ENCODE measurements around the gene HELZ.

DNA sequence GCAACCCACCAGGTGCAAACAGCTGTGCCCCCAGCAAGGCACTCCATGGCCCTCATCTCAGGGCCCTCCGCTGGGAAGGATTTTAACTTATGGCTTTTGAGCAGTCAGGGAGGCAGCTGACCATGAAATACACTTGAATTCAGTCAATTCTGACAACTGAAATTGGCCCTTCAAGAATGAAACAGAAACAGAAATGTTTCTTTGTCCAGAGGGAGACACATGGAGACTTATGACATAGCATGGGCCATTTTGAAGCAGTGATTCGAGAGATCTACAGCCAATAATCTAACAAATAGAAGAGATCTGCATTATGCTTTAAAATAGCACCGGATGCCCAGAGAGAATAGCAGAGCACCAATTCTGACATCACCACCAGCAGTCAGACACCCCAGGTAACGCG, 193.2 kb downstream of the HELZ start:
- TF ChIP-seq, protein P1, sequence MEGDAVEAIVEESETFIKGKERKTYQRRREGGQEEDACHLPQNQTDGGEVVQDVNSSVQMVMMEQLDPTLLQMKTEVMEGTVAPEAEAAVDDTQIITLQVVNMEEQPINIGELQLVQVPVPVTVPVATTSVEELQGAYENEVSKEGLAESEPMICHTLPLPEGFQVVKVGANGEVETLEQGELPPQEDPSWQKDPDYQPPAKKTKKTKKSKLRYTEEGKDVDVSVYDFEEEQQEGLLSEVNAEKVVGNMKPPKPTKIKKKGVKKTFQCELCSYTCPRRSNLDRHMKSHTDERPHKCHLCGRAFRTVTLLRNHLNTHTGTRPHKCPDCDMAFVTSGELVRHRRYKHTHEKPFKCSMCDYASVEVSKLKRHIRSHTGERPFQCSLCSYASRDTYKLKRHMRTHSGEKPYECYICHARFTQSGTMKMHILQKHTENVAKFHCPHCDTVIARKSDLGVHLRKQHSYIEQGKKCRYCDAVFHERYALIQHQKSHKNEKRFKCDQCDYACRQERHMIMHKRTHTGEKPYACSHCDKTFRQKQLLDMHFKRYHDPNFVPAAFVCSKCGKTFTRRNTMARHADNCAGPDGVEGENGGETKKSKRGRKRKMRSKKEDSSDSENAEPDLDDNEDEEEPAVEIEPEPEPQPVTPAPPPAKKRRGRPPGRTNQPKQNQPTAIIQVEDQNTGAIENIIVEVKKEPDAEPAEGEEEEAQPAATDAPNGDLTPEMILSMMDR (IDR thresholded peaks at IDR 0.05 in 2 of 3, conservative IDR thresholded peaks at IDR 0.05 in 1 of 3; ENCODE audit: borderline replicate concordance in 1 of 3, insufficient read depth in 1 of 3, low read depth in 2 of 3, low read length in 2 of 3) = no peak
- TF ChIP-seq, protein P2, sequence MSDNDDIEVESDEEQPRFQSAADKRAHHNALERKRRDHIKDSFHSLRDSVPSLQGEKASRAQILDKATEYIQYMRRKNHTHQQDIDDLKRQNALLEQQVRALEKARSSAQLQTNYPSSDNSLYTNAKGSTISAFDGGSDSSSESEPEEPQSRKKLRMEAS (IDR thresholded peaks at IDR 0.05) = no peak
- no peak for TF ChIP-seq EZH2 (IDR thresholded peaks at IDR 0.05)
- no peak for TF ChIP-seq REST (IDR thresholded peaks at IDR 0.05; ENCODE audit: low read depth)
- TF ChIP-seq POLR2A (IDR thresholded peaks at IDR 0.05; ENCODE audit: borderline replicate concordance, extremely low read depth, insufficient read depth, insufficient read length) = no peak
- no peak for TF ChIP-seq JUND (IDR thresholded peaks at IDR 0.05)
- no peak for TF ChIP-seq POLR2AphosphoS5 (IDR thresholded peaks at IDR 0.05; ENCODE audit: low read depth, low read length)
- TF ChIP-seq EZH2phosphoT487 (IDR thresholded peaks at IDR 0.05; ENCODE audit: borderline replicate concordance) = no peak
- TF ChIP-seq YY1 (IDR thresholded peaks at IDR 0.05; ENCODE audit: extremely low read depth, insufficient replicate concordance, low read depth, low read length) = no peak
- TF ChIP-seq EGR1 (IDR thresholded peaks at IDR 0.05; ENCODE audit: low read depth) = no peak
- TF ChIP-seq, protein P3, sequence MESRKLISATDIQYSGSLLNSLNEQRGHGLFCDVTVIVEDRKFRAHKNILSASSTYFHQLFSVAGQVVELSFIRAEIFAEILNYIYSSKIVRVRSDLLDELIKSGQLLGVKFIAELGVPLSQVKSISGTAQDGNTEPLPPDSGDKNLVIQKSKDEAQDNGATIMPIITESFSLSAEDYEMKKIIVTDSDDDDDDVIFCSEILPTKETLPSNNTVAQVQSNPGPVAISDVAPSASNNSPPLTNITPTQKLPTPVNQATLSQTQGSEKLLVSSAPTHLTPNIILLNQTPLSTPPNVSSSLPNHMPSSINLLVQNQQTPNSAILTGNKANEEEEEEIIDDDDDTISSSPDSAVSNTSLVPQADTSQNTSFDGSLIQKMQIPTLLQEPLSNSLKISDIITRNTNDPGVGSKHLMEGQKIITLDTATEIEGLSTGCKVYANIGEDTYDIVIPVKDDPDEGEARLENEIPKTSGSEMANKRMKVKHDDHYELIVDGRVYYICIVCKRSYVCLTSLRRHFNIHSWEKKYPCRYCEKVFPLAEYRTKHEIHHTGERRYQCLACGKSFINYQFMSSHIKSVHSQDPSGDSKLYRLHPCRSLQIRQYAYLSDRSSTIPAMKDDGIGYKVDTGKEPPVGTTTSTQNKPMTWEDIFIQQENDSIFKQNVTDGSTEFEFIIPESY (IDR thresholded peaks at IDR 0.05; ENCODE audit: extremely low read depth, insufficient replicate concordance, low read length) = no peak
- no peak for TF ChIP-seq ATF3 (IDR thresholded peaks at IDR 0.05)
- no peak for TF ChIP-seq ZNF274 (IDR thresholded peaks at IDR 0.05; ENCODE audit: low read depth, low read length)
